ENCODE results near the gene CYP2J2.

The CYP2J2 gene

DNA sequence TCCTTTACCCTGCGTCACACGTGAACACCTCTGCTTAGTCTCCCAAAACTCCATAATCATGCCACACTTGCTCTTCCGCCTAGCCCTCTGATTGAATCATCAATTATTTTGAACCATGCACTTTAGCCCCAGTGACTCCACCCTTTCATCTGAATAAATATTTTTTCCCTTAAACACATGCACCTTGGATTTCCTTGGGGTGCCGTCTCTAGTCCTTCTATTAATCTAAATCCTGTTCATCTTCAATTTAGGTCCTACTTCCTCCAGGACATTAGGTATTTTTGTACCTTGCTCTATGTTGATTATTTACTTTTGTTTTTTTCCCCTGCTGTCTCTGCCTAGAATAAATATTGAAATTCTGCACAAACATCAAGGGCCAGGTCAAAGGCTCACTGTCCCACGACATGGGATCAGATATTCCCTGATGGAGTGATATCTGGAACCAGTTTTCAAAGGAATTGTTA lies 9.8 kb upstream of the CYP2J2 start:
- no peak for TF ChIP-seq GATA3 (IDR thresholded peaks at IDR 0.05; ENCODE audit: low read depth, low read length)

DNA sequence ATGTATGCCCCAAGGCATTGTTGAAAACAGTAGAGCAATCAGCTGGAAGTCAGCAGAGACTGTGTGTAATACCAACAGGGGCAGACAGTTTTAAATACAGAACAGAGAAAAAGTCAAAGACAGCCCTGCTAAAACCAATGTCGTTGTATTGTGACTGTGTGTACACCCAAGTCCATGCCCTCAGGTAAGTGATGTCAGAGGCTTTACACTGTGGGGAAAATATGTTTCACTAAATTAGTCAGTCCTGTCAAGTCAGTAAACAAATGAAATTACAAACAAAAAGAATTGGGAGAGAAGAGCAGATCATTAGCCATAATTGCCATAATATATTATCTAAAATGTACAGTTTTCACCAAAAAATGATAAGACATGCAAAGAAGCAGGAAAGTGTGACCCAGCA lies 2.4 kb upstream of the CYP2J2 start:
- TF ChIP-seq GATA2 (IDR thresholded peaks at IDR 0.05; ENCODE audit: low read depth, low read length) (no peak), GATA3 (IDR thresholded peaks at IDR 0.05; ENCODE audit: low read depth, low read length) (no peak)

DNA sequence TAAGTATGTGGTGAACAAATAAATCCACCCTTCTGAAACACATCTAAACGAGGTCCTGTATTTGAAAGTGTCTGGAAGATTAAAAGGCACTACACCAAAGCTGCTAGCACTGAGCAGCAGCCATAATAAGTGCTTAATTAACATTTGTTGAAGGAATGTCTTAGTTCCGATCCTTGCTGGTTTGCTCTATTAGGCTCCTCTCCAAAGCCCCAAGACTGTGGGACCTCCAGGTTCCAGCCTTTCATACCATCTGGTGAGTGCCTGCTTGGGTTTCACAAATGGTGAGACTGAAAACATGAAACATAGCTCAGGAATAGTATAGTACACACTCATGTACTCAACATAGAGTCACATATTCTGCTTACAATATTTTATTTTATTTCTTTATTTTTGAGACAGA lies 640 bp upstream of the CYP2J2 start:
- TF ChIP-seq GATA3 (IDR thresholded peaks at IDR 0.05; ENCODE audit: low read depth, low read length): no peak
- TF ChIP-seq GATA2 (IDR thresholded peaks at IDR 0.05; ENCODE audit: low read depth, low read length): no peak

DNA sequence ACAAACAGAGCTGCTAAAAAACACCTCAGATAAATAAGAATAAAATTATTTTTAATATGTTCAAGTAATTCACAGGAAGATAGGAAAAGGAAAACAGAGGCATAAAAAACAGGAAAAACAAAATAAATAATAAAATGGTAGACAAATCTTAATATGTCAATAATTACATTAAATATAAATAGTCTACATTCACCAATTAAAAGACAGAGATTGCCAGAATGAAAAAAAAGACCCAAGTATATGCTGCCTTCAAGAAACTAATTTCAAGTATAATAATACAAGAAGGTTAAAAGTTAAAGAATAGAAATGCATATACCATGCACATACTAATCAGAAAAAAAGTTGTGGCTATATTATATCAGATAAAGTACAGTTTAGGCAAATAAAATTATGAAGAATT lies 1.9 kb downstream of the CYP2J2 start:
- TF ChIP-seq GATA2 (IDR thresholded peaks at IDR 0.05; ENCODE audit: low read depth, low read length) (no peak), GATA3 (IDR thresholded peaks at IDR 0.05; ENCODE audit: low read depth, low read length) (no peak)

DNA sequence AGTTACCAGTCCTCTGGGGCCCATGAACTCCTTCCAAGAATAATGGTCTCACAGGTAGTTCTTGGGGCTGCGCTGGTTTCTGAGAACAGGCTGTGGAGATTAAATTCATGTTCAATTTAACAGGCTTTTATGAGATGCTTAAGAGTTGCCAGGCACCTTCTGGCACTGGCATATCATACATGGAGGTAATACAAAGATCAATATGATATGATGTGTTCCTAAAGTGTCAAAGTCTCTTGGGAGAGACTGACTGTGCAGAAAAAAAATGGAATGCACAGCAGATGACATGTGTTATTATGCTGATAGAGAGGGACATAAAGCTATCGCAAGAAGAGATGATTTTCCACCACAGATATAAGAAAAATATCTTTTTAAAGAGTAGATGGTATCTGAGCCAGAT lies 6.8 kb downstream of the CYP2J2 start:
- TF ChIP-seq GATA2 (IDR thresholded peaks at IDR 0.05; ENCODE audit: low read depth, low read length) (no peak), GATA3 (IDR thresholded peaks at IDR 0.05; ENCODE audit: low read depth, low read length) (no peak)

DNA sequence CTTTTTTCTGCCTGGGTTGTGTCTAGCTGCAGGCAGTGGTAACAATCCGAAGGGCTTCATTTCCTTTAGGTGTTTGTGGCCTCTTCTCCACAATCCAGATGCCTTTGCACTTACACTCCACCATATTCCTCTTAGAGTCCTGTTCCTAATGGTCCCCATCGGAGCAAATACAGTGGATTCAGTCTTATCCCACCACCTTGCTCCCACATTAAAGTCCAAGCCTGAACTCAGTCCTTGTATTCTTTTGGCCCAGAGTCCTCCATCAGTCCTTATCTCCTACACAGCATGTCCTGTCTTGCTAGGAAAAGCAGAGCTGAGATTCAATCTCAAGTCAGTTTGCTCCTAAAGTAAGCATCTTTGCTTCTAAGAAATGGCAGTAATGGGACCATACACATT lies 8.8 kb downstream of the CYP2J2 start:
- no peak for TF ChIP-seq GATA2 (IDR thresholded peaks at IDR 0.05; ENCODE audit: low read depth, low read length)
- no peak for TF ChIP-seq GATA3 (IDR thresholded peaks at IDR 0.05; ENCODE audit: low read depth, low read length)

DNA sequence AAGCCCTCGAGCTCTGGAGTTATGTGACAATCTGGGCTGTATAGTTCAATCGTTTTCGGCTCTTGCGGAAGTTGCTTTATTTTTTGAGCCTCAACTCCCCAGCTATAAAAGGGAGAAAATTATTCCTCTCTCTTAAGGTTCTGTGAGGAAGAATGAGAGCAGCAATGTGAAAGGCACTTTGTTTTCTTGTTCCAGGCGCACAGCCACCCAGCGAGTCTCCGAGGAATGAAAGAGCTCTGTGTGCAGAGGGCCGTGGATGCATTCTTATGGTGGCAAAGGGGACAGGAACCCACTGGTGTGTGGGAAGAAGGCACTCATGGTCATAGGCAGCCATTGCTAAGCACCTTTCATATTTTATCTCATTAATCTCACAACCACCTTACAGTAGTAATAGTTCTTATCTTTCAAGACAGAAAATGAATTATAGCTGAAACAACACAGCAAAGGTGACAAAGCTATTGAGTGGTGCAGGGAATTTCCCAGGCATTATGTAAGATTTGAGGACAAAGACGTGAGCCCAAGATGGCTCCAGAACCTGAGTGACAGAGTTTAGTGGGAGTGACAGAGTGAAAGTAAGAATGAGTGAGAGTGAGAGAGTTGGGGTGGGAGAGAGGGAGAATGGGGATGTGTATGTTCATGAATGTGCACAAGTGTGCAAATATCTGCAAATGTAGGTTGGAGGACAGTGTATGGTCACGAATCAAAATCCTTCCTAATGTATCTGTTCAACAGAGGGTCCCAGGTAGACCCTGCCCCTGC lies 9.4 kb downstream of the CYP2J2 start:
- TF ChIP-seq GATA2 (IDR thresholded peaks at IDR 0.05; ENCODE audit: low read depth, low read length) (no peak), GATA3 (IDR thresholded peaks at IDR 0.05; ENCODE audit: low read depth, low read length) (no peak)

DNA sequence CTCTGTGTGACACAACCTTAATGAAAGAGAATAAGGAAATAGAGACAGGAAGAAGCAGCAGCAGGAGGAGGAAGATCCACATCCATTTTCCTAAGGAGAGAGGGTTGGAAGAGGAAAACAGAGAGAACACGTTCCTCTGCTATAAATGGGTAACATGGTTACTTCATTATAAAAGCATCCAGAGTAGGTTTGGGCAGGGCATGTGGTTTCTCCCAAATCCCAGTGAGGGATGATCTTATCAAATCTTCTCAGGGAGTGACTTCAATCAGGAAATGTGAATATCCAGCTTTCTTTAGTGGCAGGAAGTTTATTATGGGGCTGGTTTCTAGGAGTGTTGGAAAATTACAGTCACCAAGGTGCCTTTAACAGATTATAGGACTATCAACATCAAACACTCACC lies 11.1 kb downstream of the CYP2J2 start:
- TF ChIP-seq GATA2 (IDR thresholded peaks at IDR 0.05; ENCODE audit: low read depth, low read length): no peak
- TF ChIP-seq GATA3 (IDR thresholded peaks at IDR 0.05; ENCODE audit: low read depth, low read length): no peak

DNA sequence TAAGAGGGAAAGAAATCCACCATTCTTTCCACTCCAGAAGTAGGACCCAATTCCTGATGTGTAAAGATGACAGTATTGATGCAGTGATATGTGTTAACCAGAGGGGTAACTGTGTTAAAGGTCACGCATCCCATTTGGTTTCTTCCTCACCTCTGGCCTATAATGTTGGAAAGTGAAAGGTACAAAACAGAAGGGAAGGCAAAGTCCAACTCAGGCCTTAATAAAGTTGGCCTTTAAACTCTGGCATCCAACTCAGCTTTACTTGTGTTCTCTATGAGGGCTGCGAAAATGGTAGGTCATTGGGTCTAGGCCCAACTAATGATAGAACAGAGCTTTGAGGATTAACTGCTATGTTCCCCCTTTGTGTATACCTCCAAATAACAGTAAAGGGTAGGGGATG lies 17.9 kb downstream of the CYP2J2 start:
- TF ChIP-seq GATA3 (IDR thresholded peaks at IDR 0.05; ENCODE audit: low read depth, low read length) (no peak), GATA2 (IDR thresholded peaks at IDR 0.05; ENCODE audit: low read depth, low read length) (no peak)

DNA sequence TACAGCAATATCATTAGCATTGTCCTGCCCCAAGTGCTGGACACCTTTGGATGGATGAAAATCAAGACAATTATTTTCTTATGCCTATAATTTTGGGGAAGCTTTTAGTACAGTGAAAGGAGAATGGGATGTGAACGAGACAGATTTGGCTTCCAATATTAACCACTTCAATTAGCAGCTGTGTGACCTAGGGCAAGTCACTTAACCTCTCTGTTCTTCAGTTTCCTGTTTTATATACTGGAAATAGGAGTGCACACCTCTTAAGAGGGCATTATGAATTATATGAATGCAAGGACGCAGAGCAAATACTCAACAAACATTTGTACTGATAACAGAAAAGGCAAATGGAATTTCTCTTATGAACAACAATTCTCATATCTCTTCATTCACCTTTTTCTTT lies 18.5 kb downstream of the CYP2J2 start:
- TF ChIP-seq GATA3 (IDR thresholded peaks at IDR 0.05; ENCODE audit: low read depth, low read length) (no peak), GATA2 (IDR thresholded peaks at IDR 0.05; ENCODE audit: low read depth, low read length) (no peak)

DNA sequence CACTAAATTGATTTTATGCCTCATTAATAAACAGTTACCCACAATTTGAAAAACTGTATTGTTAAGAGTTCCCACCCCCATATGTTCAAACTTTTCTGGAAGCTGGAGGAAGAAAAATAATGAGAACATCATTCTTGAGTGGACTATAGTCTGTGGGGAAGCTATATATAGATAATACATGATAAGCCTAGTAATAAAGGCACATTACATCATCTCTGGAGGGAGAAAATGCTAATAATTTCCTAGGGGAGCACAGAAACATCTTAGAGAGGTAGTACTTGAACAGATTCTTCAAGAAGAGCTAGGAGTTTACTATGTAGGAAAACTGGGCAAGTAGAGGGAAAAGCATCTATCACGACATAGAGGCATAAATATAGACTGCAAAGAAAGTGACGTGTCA lies 19.6 kb downstream of the CYP2J2 start:
- no peak for TF ChIP-seq GATA2 (IDR thresholded peaks at IDR 0.05; ENCODE audit: low read depth, low read length)
- TF ChIP-seq GATA3 (IDR thresholded peaks at IDR 0.05; ENCODE audit: low read depth, low read length): no peak

DNA sequence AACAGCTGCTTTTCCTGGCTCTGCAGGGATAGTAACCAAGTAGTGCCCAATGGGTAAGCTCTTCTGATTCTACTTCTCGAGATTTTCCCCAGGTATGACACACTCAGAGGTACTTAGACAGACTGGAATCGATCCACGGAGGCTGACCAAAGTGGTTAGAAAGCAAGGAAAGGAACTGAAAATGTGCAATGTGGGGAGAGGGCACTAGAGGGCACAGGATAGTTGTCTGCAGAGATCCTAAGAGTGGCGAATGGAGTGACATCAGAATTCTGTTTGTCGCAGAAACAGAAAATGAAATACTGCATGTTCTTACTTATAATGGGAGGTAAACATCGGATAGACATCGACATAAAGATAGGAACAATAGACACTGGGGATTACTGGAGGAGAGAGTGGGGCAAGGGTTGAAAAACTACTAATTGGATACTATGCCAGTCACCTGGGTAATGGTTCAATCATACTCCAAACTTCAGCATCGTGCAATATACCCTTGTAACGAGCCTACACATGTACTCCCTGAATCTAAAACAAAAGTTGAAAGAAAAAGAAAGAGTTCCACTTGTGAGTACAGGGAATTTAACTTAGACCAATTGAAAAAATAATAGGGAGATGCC lies 23.3 kb downstream of the CYP2J2 start:
- TF ChIP-seq GATA3 (IDR thresholded peaks at IDR 0.05; ENCODE audit: low read depth, low read length) (no peak), GATA2 (IDR thresholded peaks at IDR 0.05; ENCODE audit: low read depth, low read length) (no peak)

DNA sequence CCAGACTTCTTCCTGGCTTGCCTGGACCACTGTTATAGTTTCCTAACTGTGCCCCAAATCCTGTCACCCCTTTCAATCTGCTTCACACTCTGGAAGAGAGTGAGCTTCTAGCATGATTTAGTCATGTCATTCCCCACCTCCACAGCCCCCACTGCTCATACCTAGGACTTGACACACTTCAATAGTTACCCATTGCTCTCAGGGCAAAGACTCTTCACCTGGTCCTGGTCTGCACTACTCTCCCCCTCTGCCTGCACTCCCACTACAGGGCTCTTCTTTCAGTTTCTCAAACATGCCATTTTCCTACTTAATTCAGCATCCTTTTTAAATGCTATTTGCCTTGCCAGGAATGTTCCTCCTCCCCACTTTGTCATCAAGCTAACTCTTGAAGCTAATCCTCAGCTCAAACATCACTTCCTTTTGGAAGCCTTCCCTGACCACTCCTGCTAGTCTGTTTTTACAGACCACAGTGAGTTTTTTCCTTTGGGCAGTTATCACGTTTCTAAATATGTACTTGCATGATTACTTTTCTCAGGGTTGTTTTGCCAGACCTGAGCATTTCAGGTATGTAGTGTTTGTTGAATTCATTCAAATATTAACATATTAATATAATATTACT lies 24.7 kb downstream of the CYP2J2 start:
- TF ChIP-seq GATA3 (IDR thresholded peaks at IDR 0.05; ENCODE audit: low read depth, low read length) (no peak), GATA2 (IDR thresholded peaks at IDR 0.05; ENCODE audit: low read depth, low read length) (no peak)

DNA sequence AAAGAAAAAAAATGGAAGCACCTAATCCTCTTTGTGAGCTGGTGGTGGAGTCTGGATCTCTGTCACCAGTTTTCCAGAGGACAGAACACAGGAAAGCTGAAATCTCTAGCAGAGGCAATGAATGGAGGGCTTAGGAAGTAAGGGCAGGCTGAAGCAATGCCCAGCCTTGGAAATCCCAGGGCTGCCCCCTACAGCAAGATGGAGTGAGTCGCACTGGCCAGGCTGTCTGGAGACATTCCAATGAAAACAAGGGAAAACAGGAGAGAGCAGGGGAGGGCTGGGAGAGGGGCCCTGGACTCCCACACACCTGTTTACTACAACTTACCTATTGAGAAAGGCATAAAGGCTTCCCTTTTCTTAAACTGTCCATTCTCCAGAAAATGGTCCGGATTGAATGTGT lies 25.9 kb downstream of the CYP2J2 start:
- TF ChIP-seq GATA3 (IDR thresholded peaks at IDR 0.05; ENCODE audit: low read depth, low read length) (no peak), GATA2 (IDR thresholded peaks at IDR 0.05; ENCODE audit: low read depth, low read length) (no peak)

DNA sequence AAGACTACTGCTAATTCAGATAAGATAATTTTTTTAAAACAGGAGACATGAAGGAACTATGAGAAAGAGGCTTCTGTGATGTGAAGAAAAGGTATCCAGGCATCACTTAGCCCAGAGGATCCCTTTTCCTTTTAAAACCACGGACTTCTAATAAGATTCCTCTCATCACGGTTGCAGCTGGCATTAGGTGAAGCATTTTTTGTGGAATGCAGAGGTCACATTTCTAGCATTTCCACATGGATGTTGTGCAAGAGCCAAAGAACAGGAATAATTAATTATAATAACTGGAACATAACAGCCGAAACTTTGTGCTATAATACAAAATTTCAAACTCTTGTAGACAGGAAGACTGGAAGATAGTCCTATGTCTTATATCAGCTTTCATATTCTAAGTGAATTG lies 27.6 kb downstream of the CYP2J2 start:
- TF ChIP-seq GATA3 (IDR thresholded peaks at IDR 0.05; ENCODE audit: low read depth, low read length) (no peak), GATA2 (IDR thresholded peaks at IDR 0.05; ENCODE audit: low read depth, low read length) (no peak)

Data from SH-SY5Y (cell line).